ENCODE data around the gene CDKN1C.

CDKN1C gene

GRCh38 chr11:2887515-2888195 lies 2.1 kb upstream of the CDKN1C start:
- no peak for DNase-seq

- DNase-seq: no peak
Measured at GRCh38 chr11:2886936-2887335, 1.4 kb upstream of the CDKN1C start.

DNA sequence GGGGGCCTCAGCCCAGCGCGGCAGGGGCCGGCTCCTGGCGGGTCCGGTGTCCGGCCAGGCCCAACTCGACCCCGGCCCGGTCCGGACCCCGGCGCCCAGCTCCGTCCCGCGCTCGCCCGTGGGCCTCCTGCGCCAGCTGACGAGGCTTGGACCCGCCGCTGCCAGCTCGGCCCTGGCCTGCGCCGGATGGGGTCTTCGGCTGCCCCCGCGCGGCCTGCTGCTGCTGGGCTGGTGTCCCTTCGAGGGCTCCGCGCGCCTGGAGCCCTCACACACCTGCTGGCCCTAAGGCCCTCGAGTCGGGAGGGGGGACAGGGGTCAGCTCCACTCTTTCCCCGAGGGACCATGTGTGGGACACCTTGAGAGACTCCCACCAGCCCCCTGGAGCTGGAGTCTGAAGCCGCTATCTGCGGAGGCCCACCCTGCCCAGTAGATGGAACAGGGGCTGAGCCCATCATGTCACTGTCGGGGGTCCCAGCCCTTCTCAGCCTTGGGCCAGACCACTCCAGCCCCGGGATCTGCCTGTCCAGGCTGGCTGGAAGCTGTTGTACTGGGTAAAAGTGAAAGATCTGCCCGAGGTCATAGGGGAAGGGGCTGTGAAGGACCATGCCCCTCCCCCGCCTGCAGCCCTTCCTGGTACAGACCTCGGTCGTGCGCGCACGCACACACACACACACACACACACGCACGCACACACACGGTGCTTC lies 768 bp upstream of the CDKN1C start:
- no peak for DNase-seq

- DNase-seq: no peak
Measured at GRCh38 chr11:2885017-2885677, 428 bp downstream of the CDKN1C start.

DNA sequence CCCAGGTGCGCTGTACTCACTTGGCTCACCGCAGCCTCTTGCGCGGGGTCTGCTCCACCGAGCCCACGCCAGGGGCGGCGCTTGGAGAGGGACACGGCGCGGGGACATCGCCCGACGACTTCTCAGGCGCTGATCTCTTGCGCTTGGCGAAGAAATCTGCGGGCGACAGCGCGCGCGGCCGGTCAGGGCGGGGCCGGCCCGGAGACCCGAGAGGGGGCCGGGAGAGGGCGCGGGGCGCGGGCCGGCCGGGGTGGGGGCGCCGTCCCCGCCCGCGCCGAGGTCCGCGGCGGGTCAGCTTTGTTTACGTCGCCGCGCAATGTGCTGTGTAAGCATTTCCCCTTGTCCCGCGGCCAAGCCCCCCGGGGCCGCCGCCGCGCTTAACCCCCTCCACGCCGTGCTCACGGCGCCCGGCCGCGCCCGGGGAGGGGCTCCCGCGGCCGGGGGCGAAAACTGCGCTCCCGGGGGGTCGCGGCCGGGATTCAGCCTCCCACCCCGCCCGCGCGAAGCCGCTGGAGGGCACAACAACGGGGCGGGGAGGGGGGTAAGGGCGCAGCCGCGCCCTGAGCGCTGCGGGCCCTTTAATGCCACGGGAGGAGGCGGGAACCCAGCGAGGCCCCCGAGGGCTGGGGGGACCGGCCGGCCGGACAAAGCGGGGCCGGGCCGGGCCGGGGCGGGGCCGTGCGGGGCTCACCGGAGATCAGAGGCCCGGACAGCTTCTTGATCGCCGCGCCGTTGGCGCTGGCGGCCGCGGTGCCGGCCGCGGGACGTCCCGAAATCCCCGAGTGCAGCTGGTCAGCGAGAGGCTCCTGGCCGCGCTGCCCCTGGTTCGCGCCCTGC lies 1.4 kb downstream of the CDKN1C start:
- DNase-seq: no peak

- DNase-seq: no peak
Measured at GRCh38 chr11:2883640-2883978, 2.0 kb downstream of the CDKN1C start.

GRCh38 chr11:2882396-2883110 lies 3.0 kb downstream of the CDKN1C start:
- no peak for DNase-seq

DNA sequence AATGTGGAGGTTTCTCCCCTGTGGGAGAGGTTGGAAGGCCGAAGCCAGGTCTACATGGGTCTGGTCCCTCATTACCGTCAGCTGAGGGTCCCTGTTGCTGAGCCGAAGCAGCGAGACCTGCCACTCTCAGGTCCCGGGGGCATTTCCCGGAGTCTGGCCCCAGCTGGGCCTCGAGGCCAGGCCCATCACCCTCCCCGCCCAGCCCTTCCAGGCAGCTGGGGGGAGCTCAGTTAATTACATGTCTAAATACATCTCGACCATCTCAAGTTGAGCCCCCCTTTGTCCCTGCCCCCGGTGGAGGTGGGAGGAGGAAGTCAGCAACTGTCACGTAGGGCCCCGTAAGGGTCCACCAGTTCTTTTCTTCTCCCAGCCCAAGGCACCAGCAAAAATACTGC lies 3.6 kb downstream of the CDKN1C start:
- DNase-seq: no peak

GRCh38 chr11:2881076-2881980 lies 4.2 kb downstream of the CDKN1C start:
- no peak for DNase-seq

- DNase-seq: no peak
Measured at GRCh38 chr11:2880646-2881045, 4.9 kb downstream of the CDKN1C start.

DNA sequence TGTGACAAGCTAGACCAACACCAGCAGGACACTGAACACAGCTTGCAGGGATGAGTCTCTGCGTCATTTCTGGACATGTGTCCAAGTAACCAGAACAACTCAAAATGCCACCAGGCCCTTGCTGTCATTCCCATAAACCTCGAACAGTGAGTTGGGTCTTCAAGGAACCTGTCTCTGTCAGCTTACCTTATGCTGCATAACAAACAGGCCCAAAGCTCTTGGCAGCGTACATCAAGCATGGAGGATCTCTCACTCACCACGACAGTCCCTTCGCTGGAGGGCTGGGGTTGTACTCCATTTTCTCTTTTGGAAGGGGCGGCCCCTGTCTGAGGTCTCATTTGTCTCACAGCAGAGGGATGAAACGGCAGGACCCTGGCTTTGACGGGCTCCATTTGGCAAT lies 6.8 kb downstream of the CDKN1C start:
- DNase-seq: no peak

- no peak for DNase-seq
Measured at GRCh38 chr11:2877474-2877873, 8.1 kb downstream of the CDKN1C start.

DNA sequence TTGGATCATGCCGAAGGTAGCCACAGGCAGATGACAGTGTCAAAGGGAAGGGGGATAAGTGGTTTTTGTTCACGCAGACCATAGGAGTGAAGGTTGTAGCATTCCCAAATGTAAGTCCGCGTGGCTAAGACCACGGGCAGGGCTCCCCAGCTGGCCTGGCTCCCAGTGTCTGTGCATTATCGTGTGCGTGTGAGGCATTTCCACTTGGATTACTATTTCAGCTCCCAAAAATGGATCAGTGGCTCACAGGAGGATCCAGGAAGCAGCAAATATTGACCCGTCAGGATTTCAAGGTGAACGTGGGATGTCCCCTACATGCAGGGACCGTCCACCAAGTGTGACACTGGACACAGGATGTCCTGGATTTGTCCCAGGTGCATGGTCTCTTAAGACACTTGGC lies 10.6 kb downstream of the CDKN1C start:
- no peak for DNase-seq

DNA sequence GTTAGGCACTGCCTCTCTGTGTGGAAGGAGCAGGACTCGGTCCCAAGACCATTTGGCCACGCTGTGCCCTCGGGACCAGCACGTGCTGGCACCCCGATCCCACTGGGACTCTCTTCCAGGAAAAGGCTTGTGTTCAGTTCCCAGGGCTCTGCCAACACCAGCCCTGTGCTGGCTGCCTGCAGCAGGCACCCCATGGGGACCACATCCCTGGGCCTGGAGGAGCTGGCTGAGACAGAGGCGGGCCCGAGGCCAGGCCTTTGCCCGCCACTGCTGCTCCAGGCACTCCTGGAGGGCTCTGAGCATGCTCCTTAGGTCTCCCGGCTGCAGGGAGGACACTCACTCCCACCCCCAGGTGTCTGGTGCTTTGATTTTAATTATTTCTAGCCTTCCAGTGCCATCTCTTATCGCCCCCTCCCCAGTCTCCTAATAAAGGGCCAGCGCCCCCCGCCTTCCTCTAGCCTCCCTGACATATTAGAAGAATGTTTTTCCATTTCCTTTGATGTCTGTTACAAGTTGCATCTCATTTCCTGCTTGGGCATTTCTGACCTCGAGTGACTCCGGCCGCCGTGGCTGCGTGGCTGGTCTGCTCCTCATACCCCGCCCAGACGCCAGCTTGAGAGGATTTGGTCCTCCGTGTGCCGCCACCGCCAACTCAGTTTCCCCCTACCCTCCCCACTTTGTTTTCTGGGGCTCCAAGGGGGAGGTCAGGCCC lies 14.4 kb downstream of the CDKN1C start:
- no peak for DNase-seq

DNA sequence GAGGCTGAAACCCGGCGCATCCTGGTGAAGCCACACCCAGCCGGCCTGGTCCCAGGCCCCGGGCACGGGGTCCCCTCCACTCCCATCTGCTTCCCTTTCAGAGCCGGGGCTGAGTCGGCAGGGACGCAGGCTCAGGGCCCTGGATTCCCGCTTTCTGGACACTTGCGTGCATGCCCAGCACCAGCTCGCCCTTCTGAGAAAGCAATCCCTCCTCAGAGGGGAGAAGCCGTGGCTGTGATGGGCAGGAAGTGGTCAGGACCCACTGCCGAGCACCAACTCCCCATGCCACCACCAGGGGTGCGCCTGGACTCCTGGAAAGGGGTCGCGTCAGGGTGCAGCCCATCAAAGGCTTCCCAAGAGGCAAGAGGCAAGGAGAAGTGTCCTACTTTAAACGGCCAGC lies 15.1 kb downstream of the CDKN1C start:
- no peak for DNase-seq

GRCh38 chr11:2869561-2870427 lies 15.8 kb downstream of the CDKN1C start:
- DNase-seq: no peak

DNA sequence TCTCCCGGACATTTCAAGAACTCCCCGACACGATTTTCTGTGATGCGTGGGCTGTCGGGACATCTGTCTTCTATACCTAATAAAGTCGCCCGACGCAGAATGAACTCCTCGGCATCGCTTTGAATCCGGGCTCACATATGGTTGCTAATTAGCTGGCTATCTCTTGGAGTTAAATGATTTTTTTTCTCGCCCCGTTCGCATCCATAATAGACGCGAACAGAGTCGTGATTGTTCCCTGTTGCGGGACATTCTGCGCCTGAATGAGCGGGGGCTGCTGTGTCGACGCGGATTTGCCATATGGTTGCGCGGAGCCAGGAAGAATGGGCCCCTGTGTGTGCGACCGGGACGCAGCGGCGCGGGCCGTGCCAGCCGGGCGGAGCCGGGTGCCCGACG lies 16.4 kb downstream of the CDKN1C start:
- DNase-seq: no peak

- DNase-seq: no peak
Measured at GRCh38 chr11:2868506-2869133, 17.0 kb downstream of the CDKN1C start.

GRCh38 chr11:2867722-2868505 lies 17.7 kb downstream of the CDKN1C start:
- no peak for DNase-seq

All from COR-L47 (cell line).